Right atrium auricular region (tissue), 2 donors: ENCODE results near the gene SETDB2. TPM values are rescaled to one million over a fixed set of nuclear protein-coding genes. Genes with fewer than 3 reads are reported as not detected.
A peak's percentile ranks its signal among the peaks of the same experiment; 100 is the strongest.

ENCODE experiments used
- DNase-seq: peaks from one replicate; pipeline ENCODE4 v3.0.0-alpha.2; 2019; ENCODE audit warnings: low spot score
- H3K27ac ChIP-seq, 2 donors: fragments of 200-600 bp; sonication (generic); 1 replicate in 1 of 2; 2 replicates in 1 of 2; pipeline ENCODE4 v1.5.1; 2016 to 2019
- H3K27me3 ChIP-seq, 2 donors: fragments of 200-600 bp; sonication (generic); one replicate each; pipeline versions ENCODE4 v1.5.1 to v1.6.0; 2017 to 2019
- H3K36me3 ChIP-seq: fragments of 200-600 bp; sonication (generic); one replicate; pipeline ENCODE4 v1.5.1; 2016
- H3K4me1 ChIP-seq, 2 donors: fragments of 200-600 bp; sonication (generic); one replicate each; pipeline versions ENCODE4 v1.5.1 to v1.6.0; 2017 to 2019
- H3K4me3 ChIP-seq, 2 donors: fragments of 200-600 bp; sonication (generic); 1 replicate in 1 of 2; 2 replicates in 1 of 2; pipeline ENCODE4 v1.5.1; 2017 to 2019; ENCODE audit warnings: mild to moderate bottlenecking in 1 of 2, moderate library complexity in 1 of 2
- H3K9me3 ChIP-seq, 2 donors: fragments of 200-600 bp; sonication (generic); one replicate each; pipeline ENCODE4 v1.5.1; 2019
- CTCF ChIP-seq, 2 donors: fragments of 200-600 bp; sonication (generic); IDR thresholded peaks; one replicate each; pipeline ENCODE4 v1.5.1; 2019; ENCODE audit warnings: antibody characterized with exemption in 2 of 2
- total RNA-seq, 2 donors: library from RNA; depleted of rRNA; stranded (reverse); fragments of >200 nt; gene quantifications; one replicate each; pipeline ENCODE4 v1.1.0, GENCODE V29; 2016

The SETDB2 gene
- total RNA-seq, 2 donors from 2014 or later, result 7.3 to 12.4 TPM

GRCh38 chr13:49443357-49443703 is 744 bp upstream of the SETDB2 start:
- no peaks in the 10 kb centered on the region for H3K9me3 ChIP-seq
- no peaks in the 10 kb centered on the region for H3K36me3 ChIP-seq
- no peaks in the 10 kb centered on the region for H3K27me3 ChIP-seq
- peak overlapping the region; percentile 84 for H3K4me3 ChIP-seq
- no peak for DNase-seq
- peaks cover 0 to 32% of the 10 kb centered on the region in 2 donors for H3K4me1 ChIP-seq
- TF ChIP-seq CTCF (IDR thresholded peaks at IDR 0.05), result no peak
- H3K27ac ChIP-seq, result peak overlapping the region; percentile 97

GRCh38 chr13:49444524-49445395 is 686 bp downstream of the SETDB2 start:
- peak; percentile 60 for DNase-seq
- no peaks in the 10 kb centered on the region for H3K9me3 ChIP-seq
- peak overlapping the region; percentile 84 for H3K4me3 ChIP-seq
- H3K27ac ChIP-seq, result peak overlapping the region; percentile 97
- no peaks in the 10 kb centered on the region for H3K36me3 ChIP-seq
- no peak for TF ChIP-seq CTCF (IDR thresholded peaks at IDR 0.05)
- peaks cover 0 to 32% of the 10 kb centered on the region in 2 donors for H3K4me1 ChIP-seq
- no peaks in the 10 kb centered on the region for H3K27me3 ChIP-seq

- no peak for DNase-seq
- peaks cover 0 to 32% of the 10 kb centered on the region in 2 donors for H3K4me1 ChIP-seq
- no peaks in the 10 kb centered on the region for H3K27me3 ChIP-seq
- H3K9me3 ChIP-seq, result no peaks in the 10 kb centered on the region
- TF ChIP-seq CTCF (IDR thresholded peaks at IDR 0.05), result no peak
- H3K27ac ChIP-seq, result peak overlapping the region; percentile 97
- no peak overlapping the region for H3K4me3 ChIP-seq
- H3K36me3 ChIP-seq, result no peaks in the 10 kb centered on the region
Observed at GRCh38 chr13:49446473-49446872, 2.4 kb downstream of the SETDB2 start.

- TF ChIP-seq CTCF (IDR thresholded peaks at IDR 0.05), result no peak
- Histone ChIP-seq H3K4me1 (peaks cover 0 to 32% of the 10 kb centered on the region in 2 donors), H3K36me3 (no peaks in the 10 kb centered on the region), H3K4me3 (no peak overlapping the region), H3K27ac (no peak overlapping the region), H3K9me3 (no peaks in the 10 kb centered on the region), H3K27me3 (no peaks in the 10 kb centered on the region)
- no peak for DNase-seq
Observed at GRCh38 chr13:49448753-49449152, 4.7 kb downstream of the SETDB2 start.

GRCh38 chr13:49450105-49450819 is 6.2 kb downstream of the SETDB2 start:
- DNase-seq, result no peak
- H3K27ac ChIP-seq, result no peak overlapping the region
- no peak overlapping the region for H3K4me3 ChIP-seq
- peaks cover 0 to 33% of the 10 kb centered on the region in 2 donors for H3K4me1 ChIP-seq
- no peaks in the 10 kb centered on the region for H3K27me3 ChIP-seq
- TF ChIP-seq CTCF (IDR thresholded peaks at IDR 0.05), result no peak
- H3K36me3 ChIP-seq, result no peaks in the 10 kb centered on the region
- H3K9me3 ChIP-seq, result no peaks in the 10 kb centered on the region
